Left lung (tissue), 10 donors: ENCODE results near the gene ARF4. TPM values are rescaled to one million over a fixed set of nuclear protein-coding genes. Genes with fewer than 3 reads are reported as not detected.

Experiments used
- ATAC-seq: fragments of 200-7000 bp; cut with Tn5 transposase; one replicate; pipeline ENCODE4 v1.9.1; 2020; ENCODE audit warnings: moderate library complexity
- DNase-seq, 4 donors: peaks; one replicate each; pipeline ENCODE4 v3.0.0-alpha.2; 2013 to 2020
- H3K27ac ChIP-seq, 2 donors: fragments of 200-600 bp; sonication (generic) in 1 of 2; one replicate each; pipeline versions ENCODE4 v1.5.0 to v1.8.0; 2020 to 2021
- H3K27me3 ChIP-seq, 2 donors: fragments of 200-600 bp; sonication (generic) in 1 of 2; one replicate each; pipeline versions ENCODE4 v1.5.0 to v1.8.0; 2020 to 2021
- H3K36me3 ChIP-seq, 2 donors: fragments of 200-600 bp; sonication (generic) in 1 of 2; one replicate each; pipeline versions ENCODE4 v1.5.0 to v1.8.0; 2020 to 2021
- H3K4me1 ChIP-seq, 2 donors: fragments of 200-600 bp; one replicate each; pipeline ENCODE4 v1.8.0; 2021
- H3K4me3 ChIP-seq, 2 donors: fragments of 200-600 bp; sonication (generic) in 1 of 2; one replicate each; pipeline versions ENCODE4 v1.5.0 to v1.8.0; 2020 to 2021; ENCODE audit warnings: mild to moderate bottlenecking in 1 of 2
- H3K9me3 ChIP-seq, 2 donors: fragments of 200-600 bp; sonication (generic) in 1 of 2; one replicate each; pipeline versions ENCODE4 v1.5.0 to v1.8.0; 2020 to 2021
- CTCF ChIP-seq, 2 donors: fragments of 200-600 bp; sonication (generic) in 1 of 2; IDR thresholded peaks; one replicate each; pipeline versions ENCODE4 v1.5.0 to v1.8.0; 2021; ENCODE audit warnings: antibody characterized with exemption in 2 of 2
- intact Hi-C, 2 donors: fragments of 100-400 bp; cut with DNase I; formaldehyde crosslinking; loops; one replicate each; pipeline versions ENCODE4 v1.11.2 to v1.14.2; 2022
- polyA plus RNA-seq, 6 donors: library from polyadenylated mRNA; unstranded; fragments of 120-200 nt; gene quantifications; one replicate each; pipeline ENCODE4 v1.2.1, GENCODE V29; 2013; ENCODE audit not compliant: insufficient read length in 6 of 6
- total RNA-seq, 2 donors: library from RNA; stranded (reverse); fragmentation: NEBNext Ultra II Directional; extraction: Animal tissue kit (Norgen Biotek cat#: 25700); gene quantifications; one replicate each; pipeline ENCODE4 v1.2.1, GENCODE V29; 2021
- donor health status: DM: no; HTN: yes; CAD: no.
- donor health status: DM: no; HTN: no; CAD: no.

ARF4 gene
- total and polyA plus RNA-seq, 8 donors, result 200 to 254 (median 216) TPM

GRCh38 chr3:57583544-57583943, 13.6 kb downstream of the ARF4 start:
- Histone ChIP-seq H3K27ac (no peak overlapping the region), H3K27me3 (no peaks in the 10 kb centered on the region), H3K36me3 (peaks cover 0 to 66% of the 10 kb centered on the region in 2 donors), H3K4me1 (peaks cover 10 to 51% of the 10 kb centered on the region in 2 donors), H3K4me3 (no peak overlapping the region), H3K9me3 (no peaks in the 10 kb centered on the region)
- ATAC-seq, result no peak
- no peak for DNase-seq
- intact Hi-C loops, result no loop called here
- no peak for TF ChIP-seq CTCF (IDR thresholded peaks at IDR 0.05)

- Histone ChIP-seq H3K27ac (no peak overlapping the region), H3K4me1 (peaks cover 10 to 42% of the 10 kb centered on the region in 2 donors), H3K27me3 (no peaks in the 10 kb centered on the region), H3K36me3 (peaks cover 3 to 75% of the 10 kb centered on the region in 2 donors), H3K9me3 (no peaks in the 10 kb centered on the region), H3K4me3 (no peak overlapping the region)
- no peak for TF ChIP-seq CTCF (IDR thresholded peaks at IDR 0.05)
- intact Hi-C loops, result no loop called here
- peak; percentile 42 for ATAC-seq
- no peak for DNase-seq
Observed at GRCh38 chr3:57582474-57583168, 14.5 kb downstream of the ARF4 start.

GRCh38 chr3:57577801-57578200, 19.3 kb downstream of the ARF4 start:
- Histone ChIP-seq H3K27me3 (no peaks in the 10 kb centered on the region), H3K9me3 (no peaks in the 10 kb centered on the region), H3K4me1 (peaks cover 2 to 25% of the 10 kb centered on the region in 2 donors), H3K27ac (no peak overlapping the region), H3K4me3 (no peak overlapping the region), H3K36me3 (peaks cover 3 to 98% of the 10 kb centered on the region in 2 donors)
- intact Hi-C loops, result no loop called here
- no peak for TF ChIP-seq CTCF (IDR thresholded peaks at IDR 0.05)
- no peak for ATAC-seq
- no peak for DNase-seq

GRCh38 chr3:57575966-57576626, 21.0 kb downstream of the ARF4 start:
- Histone ChIP-seq H3K36me3 (peaks cover 3 to 98% of the 10 kb centered on the region in 2 donors), H3K27me3 (no peaks in the 10 kb centered on the region)
- intact Hi-C loops, result no loop called here

More at GRCh38 chr3:57575966-57576626, 21.0 kb downstream of the ARF4 start:
- no peak for ATAC-seq
- H3K4me3 ChIP-seq, result no peak overlapping the region
- no peaks in the 10 kb centered on the region for H3K9me3 ChIP-seq
- no peak for DNase-seq
- H3K27ac ChIP-seq, result no peak overlapping the region
- TF ChIP-seq CTCF (IDR thresholded peaks at IDR 0.05), result no peak
- H3K4me1 ChIP-seq, result peaks cover 0 to 15% of the 10 kb centered on the region in 2 donors
